Chondrocyte (in vitro differentiated cells): ENCODE results near the gene RXFP1. TPM values are rescaled to one million over a fixed set of nuclear protein-coding genes. Genes with fewer than 3 reads are reported as not detected.
A peak's percentile ranks its signal among the peaks of the same experiment; 100 is the strongest.

Source experiments
- DNase-seq: peaks from one replicate; pipeline ENCODE4 v3.0.0; 2021; ENCODE audit warnings: mixed read lengths, low spot score
- H3K27ac Mint-ChIP-seq: one replicate; pipeline ENCODE4 v1.8.0; 2021; ENCODE audit warnings: mild to moderate bottlenecking, moderate library complexity, mixed read lengths; ENCODE audit not compliant: unreplicated experiment
- H3K27me3 Mint-ChIP-seq: 2 replicates; pipeline ENCODE4 v1.8.0; 2021; ENCODE audit warnings: low read depth, mixed read lengths
- H3K36me3 Mint-ChIP-seq: 2 replicates; pipeline ENCODE4 v1.8.0; 2021; ENCODE audit warnings: low read depth, mixed read lengths
- H3K4me1 Mint-ChIP-seq: 2 replicates; pipeline ENCODE4 v1.8.0; 2021; ENCODE audit warnings: low read depth, mild to moderate bottlenecking, mixed read lengths
- H3K4me3 Mint-ChIP-seq: one replicate; pipeline ENCODE4 v1.8.0; 2021; ENCODE audit warnings: mild to moderate bottlenecking, moderate library complexity, mixed read lengths; ENCODE audit not compliant: unreplicated experiment
- H3K9me3 Mint-ChIP-seq: 2 replicates; pipeline ENCODE4 v1.8.0; 2021; ENCODE audit warnings: low read depth, mixed read lengths
- total RNA-seq: library from RNA; stranded (reverse); gene quantifications from 3 replicates; pipeline ENCODE4 v1.2.1, GENCODE V29; 2021
- TF ChIP-seq, protein P1 (sequence below): fragments of 200-600 bp; sonication (generic); IDR thresholded peaks from 2 replicates; pipeline ENCODE4 v1.5.0; 2021; ENCODE audit warnings: antibody characterized with exemption, mild to moderate bottlenecking, moderate library complexity

The RXFP1 gene
- total RNA-seq, 1 donor from 2014 or later, result not detected

DNA sequence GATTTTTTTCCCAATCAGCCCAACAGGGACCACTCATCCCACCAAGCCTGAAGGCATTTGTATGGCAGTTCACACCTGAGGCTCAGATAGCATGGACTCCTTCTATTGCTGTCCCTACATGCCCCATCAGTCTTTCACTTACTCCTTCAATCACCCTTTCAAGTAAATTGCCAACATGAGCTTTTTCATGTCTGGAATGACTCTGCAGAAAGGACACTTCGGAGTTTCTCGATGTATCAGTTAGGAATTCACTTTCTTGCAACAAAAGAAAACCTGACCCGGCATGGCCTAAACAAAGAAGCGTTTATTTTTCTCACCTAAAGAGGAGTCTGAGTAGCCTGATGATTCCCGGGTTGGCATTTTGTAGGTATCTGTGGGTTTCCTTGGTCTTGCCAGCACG, 38.6 kb downstream of the RXFP1 start:
- Mint-ChIP-seq H3K4me1 (no peaks in the 10 kb centered on the region), H3K27me3 (peaks cover 20% of the 10 kb centered on the region), H3K9me3 (no peaks in the 10 kb centered on the region), H3K27ac (no peak overlapping the region), H3K36me3 (no peaks in the 10 kb centered on the region), H3K4me3 (no peak overlapping the region)
- TF ChIP-seq, protein P1, sequence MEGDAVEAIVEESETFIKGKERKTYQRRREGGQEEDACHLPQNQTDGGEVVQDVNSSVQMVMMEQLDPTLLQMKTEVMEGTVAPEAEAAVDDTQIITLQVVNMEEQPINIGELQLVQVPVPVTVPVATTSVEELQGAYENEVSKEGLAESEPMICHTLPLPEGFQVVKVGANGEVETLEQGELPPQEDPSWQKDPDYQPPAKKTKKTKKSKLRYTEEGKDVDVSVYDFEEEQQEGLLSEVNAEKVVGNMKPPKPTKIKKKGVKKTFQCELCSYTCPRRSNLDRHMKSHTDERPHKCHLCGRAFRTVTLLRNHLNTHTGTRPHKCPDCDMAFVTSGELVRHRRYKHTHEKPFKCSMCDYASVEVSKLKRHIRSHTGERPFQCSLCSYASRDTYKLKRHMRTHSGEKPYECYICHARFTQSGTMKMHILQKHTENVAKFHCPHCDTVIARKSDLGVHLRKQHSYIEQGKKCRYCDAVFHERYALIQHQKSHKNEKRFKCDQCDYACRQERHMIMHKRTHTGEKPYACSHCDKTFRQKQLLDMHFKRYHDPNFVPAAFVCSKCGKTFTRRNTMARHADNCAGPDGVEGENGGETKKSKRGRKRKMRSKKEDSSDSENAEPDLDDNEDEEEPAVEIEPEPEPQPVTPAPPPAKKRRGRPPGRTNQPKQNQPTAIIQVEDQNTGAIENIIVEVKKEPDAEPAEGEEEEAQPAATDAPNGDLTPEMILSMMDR, result no peak
- DNase-seq, result no peak

DNA sequence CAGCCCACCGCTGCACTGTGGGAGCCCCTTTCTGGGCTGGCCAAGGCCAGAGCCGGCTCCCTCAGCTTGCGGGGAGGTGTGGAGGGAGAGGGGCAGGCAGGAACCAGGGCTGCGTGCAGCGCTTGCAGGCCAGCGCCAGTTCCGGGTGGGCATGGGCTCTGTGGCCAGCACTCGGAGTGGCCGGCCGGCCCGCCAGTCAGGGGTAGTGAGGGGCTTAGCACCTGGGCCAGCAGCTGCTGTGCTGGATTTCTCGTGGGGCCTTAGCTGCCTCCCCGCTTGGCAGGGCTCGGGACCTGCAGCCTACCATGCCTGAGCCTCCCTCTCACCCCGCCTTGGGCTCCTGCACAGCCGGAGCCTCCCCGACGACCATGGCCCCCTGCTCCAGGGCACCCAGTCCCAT, 45.2 kb downstream of the RXFP1 start:
- TF ChIP-seq, protein P1, result no peak
- Mint-ChIP-seq H3K36me3 (no peaks in the 10 kb centered on the region), H3K4me1 (no peaks in the 10 kb centered on the region), H3K27ac (no peak overlapping the region), H3K27me3 (peaks cover 19% of the 10 kb centered on the region), H3K9me3 (peaks cover 3% of the 10 kb centered on the region), H3K4me3 (no peak overlapping the region)
- no peak for DNase-seq

DNA sequence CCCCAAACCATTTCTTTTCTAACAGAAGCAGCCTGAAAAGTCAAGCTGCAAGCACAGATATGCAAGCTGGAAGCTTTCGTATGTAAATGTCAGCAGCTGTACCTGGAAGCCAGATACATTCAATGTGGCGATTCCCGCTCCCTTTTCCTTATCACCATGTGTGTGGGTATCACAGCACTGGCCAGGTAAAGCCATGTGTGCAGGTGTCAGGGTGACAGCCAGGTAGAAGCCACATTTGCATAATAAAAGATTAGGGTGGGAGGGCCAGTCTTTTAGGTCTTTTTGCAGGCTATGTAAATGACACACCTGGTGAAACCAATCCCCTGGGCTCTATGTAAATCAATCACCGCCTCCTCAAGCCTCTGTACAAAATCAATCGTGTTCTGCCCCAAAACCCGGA, 50.1 kb downstream of the RXFP1 start:
- no peak for DNase-seq
- Mint-ChIP-seq H3K9me3 (peaks cover 3% of the 10 kb centered on the region), H3K4me1 (no peaks in the 10 kb centered on the region), H3K27me3 (peaks cover 21% of the 10 kb centered on the region), H3K4me3 (no peak overlapping the region), H3K27ac (no peak overlapping the region), H3K36me3 (no peaks in the 10 kb centered on the region)
- TF ChIP-seq, protein P1, result no peak

DNA sequence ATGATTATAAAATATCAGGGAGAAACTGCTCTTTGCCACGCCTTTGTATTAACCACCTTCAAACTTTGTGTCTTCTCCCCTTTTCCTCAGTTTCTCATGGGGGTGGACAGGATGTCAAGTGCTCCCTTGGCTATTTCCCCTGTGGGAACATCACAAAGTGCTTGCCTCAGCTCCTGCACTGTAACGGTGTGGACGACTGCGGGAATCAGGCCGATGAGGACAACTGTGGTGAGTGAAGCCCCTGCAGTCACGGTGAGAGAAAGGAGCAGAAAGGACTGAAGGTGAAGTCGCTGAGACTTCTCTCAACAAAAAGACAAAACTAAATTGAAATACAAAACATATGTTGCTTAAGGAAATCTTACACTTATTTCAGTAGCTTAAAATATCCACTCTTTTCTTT, 50.9 kb downstream of the RXFP1 start:
- TF ChIP-seq, protein P1, result no peak
- peaks cover 23% of the 10 kb centered on the region for H3K27me3 Mint-ChIP-seq
- H3K4me3 Mint-ChIP-seq, result no peak overlapping the region
- H3K9me3 Mint-ChIP-seq, result peaks cover 3% of the 10 kb centered on the region
- no peaks in the 10 kb centered on the region for H3K36me3 Mint-ChIP-seq
- no peak overlapping the region for H3K27ac Mint-ChIP-seq
- H3K4me1 Mint-ChIP-seq, result no peaks in the 10 kb centered on the region
- DNase-seq, result no peak

DNA sequence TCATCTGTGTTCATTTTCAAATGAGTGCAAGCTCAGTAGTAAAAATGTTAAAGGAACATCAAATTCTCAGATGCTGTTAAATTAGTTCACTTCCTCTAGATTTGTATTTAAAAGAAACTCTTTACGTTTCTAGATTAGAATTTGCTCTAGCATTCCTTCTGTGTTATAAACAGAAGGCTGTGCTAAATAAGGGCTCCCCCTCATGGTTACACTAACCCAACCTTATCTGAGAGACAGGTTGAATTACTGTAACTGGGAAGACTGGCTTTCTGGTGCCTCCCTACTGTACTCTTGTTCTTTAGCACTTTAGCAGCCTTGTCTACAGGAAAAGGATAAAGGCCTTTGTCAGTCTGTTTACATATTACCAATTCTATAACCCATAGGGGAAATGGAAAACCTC, 56.8 kb downstream of the RXFP1 start:
- peaks cover 2% of the 10 kb centered on the region for H3K36me3 Mint-ChIP-seq
- H3K4me1 Mint-ChIP-seq, result no peaks in the 10 kb centered on the region
- DNase-seq, result no peak
- H3K27ac Mint-ChIP-seq, result no peak overlapping the region
- peaks cover 3% of the 10 kb centered on the region for H3K9me3 Mint-ChIP-seq
- H3K27me3 Mint-ChIP-seq, result peaks cover 12% of the 10 kb centered on the region
- TF ChIP-seq, protein P1, result peak; percentile 72
- no peak overlapping the region for H3K4me3 Mint-ChIP-seq
